GM10248 (cell line): ENCODE data around the gene RAMAC.

Experiments used
- CTCF ChIA-PET: fragments of 300-600 bp; sonication (Branson Sonifier 250); formaldehyde crosslinking; extraction: SDS; loops from one replicate; lab custom pipeline; 2021; ENCODE audit warnings: antibody characterized with exemption; lab: Yijun Ruan, JAX
- POLR2A ChIA-PET: fragments of 350-650 bp; sonication (Branson Sonifier 250); formaldehyde crosslinking; extraction: SDS; loops from one replicate; lab custom pipeline; 2020; ENCODE audit warnings: antibody characterized with exemption; lab: Yijun Ruan, JAX
- DNase-seq: peaks from one replicate; pipeline ENCODE4 v3.0.0; 2012; ENCODE audit errors: extremely low spot score
- CTCF ChIP-seq: IDR thresholded peaks from 2 replicates; pipeline ENCODE4 v1.5.1; 2012; ENCODE audit warnings: mild to moderate bottlenecking, low read depth; ENCODE audit errors: extremely low read depth, missing control alignments, control extremely low read depth

The RAMAC gene

GRCh38 chr15:82944056-82944455 is 42.0 kb upstream of the RAMAC start:
- ChIA-PET POLR2A (no interaction called here), CTCF (interaction anchor here (1.2 kb wide), 1 partner anchor 140 kb away, joined by 3 read pairs; no protein-coding TSS in a partner anchor)
- DNase-seq: no peak
- TF ChIP-seq CTCF: no peak

DNA sequence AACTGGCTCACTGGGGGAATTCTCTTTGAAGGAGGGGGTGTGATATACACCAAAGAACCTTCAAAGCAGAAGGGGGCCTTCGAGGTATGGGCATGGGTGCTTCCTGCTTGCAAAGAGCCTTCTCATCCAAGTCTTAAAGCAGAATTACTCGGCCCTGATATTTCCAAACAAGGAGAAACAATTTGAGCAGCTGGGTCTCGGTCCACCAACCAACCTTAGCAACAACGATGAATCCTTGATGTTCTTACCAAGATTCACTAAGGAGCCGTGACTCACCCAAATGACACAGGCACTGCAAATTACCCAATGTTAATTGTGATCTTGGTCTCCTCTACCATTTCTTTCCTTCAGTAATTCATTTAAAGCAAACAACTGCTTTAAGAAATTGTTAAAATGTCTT is 41.2 kb upstream of the RAMAC start:
- no peak for TF ChIP-seq CTCF
- CTCF ChIA-PET: interaction anchor here (1.0 kb wide), 1 partner anchor 24 kb away, joined by 3 read pairs; no protein-coding TSS in a partner anchor
- POLR2A ChIA-PET: no interaction called here
- DNase-seq: no peak

DNA sequence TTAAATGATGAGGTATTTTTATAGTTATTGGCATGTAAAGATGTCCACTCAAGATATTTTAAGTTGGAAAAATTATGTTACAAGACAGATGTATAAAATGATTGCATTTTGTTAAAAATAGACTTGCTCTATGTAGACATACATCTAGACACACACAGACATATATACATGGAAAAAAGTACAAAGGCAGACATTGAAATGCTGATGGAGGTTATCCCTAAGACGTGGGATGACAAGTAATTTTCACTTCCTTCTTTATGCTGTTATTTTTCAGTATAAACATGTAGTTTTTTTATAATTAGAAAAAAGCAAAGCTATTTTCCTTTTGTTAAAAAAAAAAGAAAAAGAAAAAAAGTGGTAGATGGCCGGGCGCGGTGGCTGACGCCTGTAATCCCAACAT is 40.7 kb upstream of the RAMAC start:
- POLR2A ChIA-PET: no interaction called here
- no peak for DNase-seq
- TF ChIP-seq CTCF: no peak
- CTCF ChIA-PET: interaction anchor here (1.0 kb wide), 1 partner anchor 24 kb away, joined by 3 read pairs; no protein-coding TSS in a partner anchor

DNA sequence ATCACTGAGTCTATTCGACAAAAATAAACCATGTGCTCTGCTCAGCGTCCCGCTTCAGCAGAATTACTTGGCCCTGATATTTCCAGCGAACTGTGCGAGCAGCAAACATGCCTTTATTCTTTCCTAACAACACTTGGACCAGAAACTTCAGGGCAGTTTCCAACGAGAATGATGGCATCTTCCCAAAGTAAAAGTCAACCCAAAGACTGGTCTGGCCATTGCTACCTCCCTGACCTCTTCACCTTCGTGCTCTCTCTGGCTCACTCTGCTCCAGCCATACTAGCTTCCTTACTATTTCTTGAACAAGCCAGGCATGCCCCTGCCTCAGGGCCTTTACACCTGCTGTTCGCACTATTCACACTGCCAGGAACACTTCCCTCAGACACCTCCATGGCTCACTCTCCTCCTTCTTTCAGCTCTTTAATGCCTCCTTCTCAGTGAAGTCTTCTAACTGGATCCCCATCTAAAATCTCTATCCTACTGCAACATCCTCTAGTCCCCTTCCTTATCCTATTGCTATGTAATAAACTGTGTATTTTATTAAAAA is 39.8 kb upstream of the RAMAC start:
- ChIA-PET POLR2A (no interaction called here), CTCF (no interaction called here)

DNA sequence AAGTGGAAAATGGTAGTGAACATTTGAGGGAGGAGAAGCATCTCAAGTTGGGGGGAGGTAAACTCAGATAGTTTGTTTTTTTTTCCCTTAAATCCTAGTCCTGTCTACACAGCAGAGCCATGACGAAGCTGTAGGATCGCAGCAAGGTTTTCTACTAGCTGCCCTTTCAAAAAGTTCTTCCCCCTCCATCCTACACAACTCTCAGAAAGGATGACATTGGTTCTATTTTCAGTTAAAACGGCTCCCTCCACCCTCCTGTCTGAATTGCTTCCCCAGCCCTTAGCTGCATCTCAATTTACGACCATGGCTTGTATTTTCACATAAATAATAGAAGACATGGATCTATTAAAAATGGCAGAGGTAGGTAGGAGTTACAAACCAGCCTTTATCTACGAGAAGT is 35.7 kb upstream of the RAMAC start:
- no peak for TF ChIP-seq CTCF
- peak; percentile 47 for DNase-seq
- POLR2A ChIA-PET: no interaction called here
- CTCF ChIA-PET: no interaction called here

More for the DNA sequence above, 39.8 kb upstream of the RAMAC start:
- DNase-seq: no peak
- no peak for TF ChIP-seq CTCF

DNA sequence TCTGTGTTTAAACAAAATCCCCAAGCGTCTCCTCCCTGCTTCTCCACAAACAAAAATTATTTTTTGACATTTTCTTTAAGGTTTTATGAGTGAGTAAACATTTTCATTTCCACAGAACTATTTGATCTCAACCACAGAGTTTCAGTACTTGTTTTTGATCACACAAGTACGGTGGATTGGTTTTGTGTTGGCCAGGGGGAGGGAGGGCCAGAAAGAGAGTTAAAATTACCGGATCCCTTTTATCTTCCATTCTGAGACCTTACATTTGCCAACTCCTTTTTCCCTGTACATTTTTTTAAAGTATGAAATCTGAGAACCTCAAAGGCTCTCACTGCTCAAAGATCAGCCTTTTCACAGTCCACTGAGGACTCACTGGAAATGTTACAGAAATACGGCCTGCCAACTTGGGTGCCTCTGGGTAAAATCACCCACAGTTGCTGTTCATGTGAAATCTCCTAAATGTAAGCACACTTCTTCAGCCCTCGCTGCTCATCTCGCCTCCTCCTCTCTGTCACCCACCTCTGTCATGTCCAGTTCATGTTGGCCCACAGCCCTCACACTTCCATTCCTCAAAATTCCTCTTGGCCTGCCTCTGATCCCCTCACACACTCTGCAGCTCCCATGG is 35.2 kb upstream of the RAMAC start:
- TF ChIP-seq CTCF: no peak
- POLR2A ChIA-PET: no interaction called here
- DNase-seq: peak; percentile 59
- CTCF ChIA-PET: no interaction called here
